GM19452 (cell line): ENCODE measurements around the gene VIL1.

Experiments
- ATAC-seq: cut with Tn5 transposase; IDR thresholded peaks from one replicate; pipeline ENCODE4 v1.9.1; 2021; ENCODE audit not compliant: unreplicated experiment

The VIL1 gene

GRCh38 chr2:218418717-218419458 lies at the start of gene VIL1:
VIL1 (plus strand) TSS chr2:218419123; CDS start chr2:218423779, 4,656 bp downstream.
- no peak for ATAC-seq

- ATAC-seq = no peak
These were observed 49.6 kb upstream of the VIL1 start for GRCh38 chr2:218369330-218369729.

GRCh38 chr2:218370410-218371063 lies 48.4 kb upstream of the VIL1 start:
- no peak for ATAC-seq

- no peak for ATAC-seq
These were observed 47.0 kb upstream of the VIL1 start for GRCh38 chr2:218371983-218372350.

GRCh38 chr2:218374795-218375194 lies 44.1 kb upstream of the VIL1 start:
- no peak for ATAC-seq

GRCh38 chr2:218375212-218375611 lies 43.7 kb upstream of the VIL1 start:
- ATAC-seq = no peak

GRCh38 chr2:218378053-218378452 lies 40.9 kb upstream of the VIL1 start:
- ATAC-seq = no peak

GRCh38 chr2:218381916-218382366 lies 37.0 kb upstream of the VIL1 start, which contains the start of gene SLC11A1:
SLC11A1 (plus strand) TSS chr2:218382273; CDS start chr2:218382369, 96 bp downstream.
- no peak for ATAC-seq

GRCh38 chr2:218382785-218383184 lies 36.1 kb upstream of the VIL1 start:
- no peak for ATAC-seq

GRCh38 chr2:218383892-218384519 lies 34.9 kb upstream of the VIL1 start:
- no peak for ATAC-seq

GRCh38 chr2:218384975-218385374 lies 33.9 kb upstream of the VIL1 start:
- ATAC-seq = no peak

- no peak for ATAC-seq
These were observed 32.2 kb upstream of the VIL1 start for GRCh38 chr2:218386505-218387368.

GRCh38 chr2:218387369-218388194 lies 31.3 kb upstream of the VIL1 start:
- no peak for ATAC-seq

- no peak for ATAC-seq
These were observed 29.4 kb upstream of the VIL1 start for GRCh38 chr2:218389333-218390150.

- ATAC-seq = no peak
These were observed 27.7 kb upstream of the VIL1 start for GRCh38 chr2:218391202-218391601.

GRCh38 chr2:218392459-218392858 lies 26.5 kb upstream of the VIL1 start:
- ATAC-seq = no peak

- no peak for ATAC-seq
These were observed 25.9 kb upstream of the VIL1 start for GRCh38 chr2:218392891-218393462.

- ATAC-seq = no peak
These were observed 25.1 kb upstream of the VIL1 start for GRCh38 chr2:218393750-218394290.
